Astrocyte (in vitro differentiated cells and primary cell): ENCODE measurements around the gene ZNF316.

Source experiments
- EZH2 ChIP-seq: IDR thresholded peaks from 2 replicates; pipeline ENCODE4 v1.6.1; 2012; ENCODE audit warnings: mild to moderate bottlenecking, low read length, inconsistent platforms; ENCODE audit not compliant: insufficient read depth
- TF ChIP-seq, protein P1 (sequence below): IDR thresholded peaks from 2 replicates; pipeline ENCODE4 v1.5.1; 2011; ENCODE audit warnings: low read depth, mild to moderate bottlenecking, inconsistent platforms, low read length, moderate library complexity; ENCODE audit not compliant: insufficient read depth

DNA sequence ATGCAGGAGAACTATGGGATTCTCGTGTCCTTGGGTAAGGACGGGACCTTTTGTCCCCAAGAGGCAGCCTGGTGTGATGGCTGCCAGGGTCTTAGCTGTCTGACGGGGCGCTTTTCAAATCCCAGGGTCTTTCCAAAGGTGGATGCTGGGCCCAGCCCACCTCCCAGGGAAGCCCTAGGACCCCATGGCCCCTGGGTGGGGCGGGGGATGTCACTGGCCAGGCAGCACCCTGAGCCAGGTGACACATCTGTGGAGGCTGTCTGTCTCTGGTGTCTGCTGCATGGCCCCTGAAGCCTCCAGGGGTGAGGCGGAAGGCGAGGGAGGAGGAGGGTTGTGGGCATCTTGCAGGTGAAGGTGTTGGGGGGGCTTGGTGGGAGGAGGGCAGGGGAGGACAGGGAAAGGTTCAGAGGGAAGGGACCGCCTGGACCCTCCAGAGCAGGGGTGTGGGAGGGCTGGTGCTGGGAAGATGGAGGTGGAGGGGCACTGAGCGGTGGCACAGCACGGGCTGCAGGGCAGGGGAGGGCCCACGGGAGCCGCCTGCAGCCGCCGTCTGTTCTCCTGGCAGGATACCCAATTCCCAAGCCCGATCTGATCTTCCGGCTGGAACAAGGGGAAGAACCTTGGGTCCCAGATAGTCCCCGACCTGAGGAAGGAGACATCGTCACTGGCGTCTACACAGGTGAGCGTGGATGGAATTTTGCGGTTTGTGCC, 7.0 kb downstream of the ZNF316 start:
- TF ChIP-seq, protein P1, sequence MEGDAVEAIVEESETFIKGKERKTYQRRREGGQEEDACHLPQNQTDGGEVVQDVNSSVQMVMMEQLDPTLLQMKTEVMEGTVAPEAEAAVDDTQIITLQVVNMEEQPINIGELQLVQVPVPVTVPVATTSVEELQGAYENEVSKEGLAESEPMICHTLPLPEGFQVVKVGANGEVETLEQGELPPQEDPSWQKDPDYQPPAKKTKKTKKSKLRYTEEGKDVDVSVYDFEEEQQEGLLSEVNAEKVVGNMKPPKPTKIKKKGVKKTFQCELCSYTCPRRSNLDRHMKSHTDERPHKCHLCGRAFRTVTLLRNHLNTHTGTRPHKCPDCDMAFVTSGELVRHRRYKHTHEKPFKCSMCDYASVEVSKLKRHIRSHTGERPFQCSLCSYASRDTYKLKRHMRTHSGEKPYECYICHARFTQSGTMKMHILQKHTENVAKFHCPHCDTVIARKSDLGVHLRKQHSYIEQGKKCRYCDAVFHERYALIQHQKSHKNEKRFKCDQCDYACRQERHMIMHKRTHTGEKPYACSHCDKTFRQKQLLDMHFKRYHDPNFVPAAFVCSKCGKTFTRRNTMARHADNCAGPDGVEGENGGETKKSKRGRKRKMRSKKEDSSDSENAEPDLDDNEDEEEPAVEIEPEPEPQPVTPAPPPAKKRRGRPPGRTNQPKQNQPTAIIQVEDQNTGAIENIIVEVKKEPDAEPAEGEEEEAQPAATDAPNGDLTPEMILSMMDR: no peak
- TF ChIP-seq EZH2: no peak
